ENCODE measurements around the gene ARHGDIB. TPM values are rescaled to one million over a fixed set of nuclear protein-coding genes. Genes with fewer than 3 reads are reported as not detected.

Gene ARHGDIB
- total and polyA plus RNA-seq, 2 of the 4 experiments (the other 2 are of a cell fraction): 24.9 to 30.7 TPM

DNA sequence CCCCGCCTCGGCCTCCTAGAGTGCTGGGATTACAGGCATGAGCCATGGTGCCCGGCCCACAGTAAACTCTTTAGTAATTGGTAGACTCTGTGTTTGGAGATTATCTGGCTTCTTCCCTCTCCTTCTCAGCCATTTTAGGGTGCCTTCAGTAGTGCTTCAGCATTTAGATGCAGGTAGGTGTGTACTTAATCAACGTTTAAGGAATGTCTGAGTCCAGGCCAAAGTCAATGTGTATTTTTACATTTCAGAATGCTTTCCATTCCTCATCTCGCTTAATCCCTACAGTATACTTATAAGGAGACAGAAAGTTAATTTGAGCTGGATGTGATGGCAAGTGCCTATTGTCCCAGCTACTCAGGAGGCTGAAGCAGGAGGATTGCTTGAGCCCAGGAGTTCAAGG is 55.3 kb downstream of the ARHGDIB start:
- no peak overlapping the region for H2AFZ ChIP-seq (replicated peaks; ENCODE audit: low read length, poor library complexity)
- no peak overlapping the region for H2BK20ac ChIP-seq (ENCODE audit: low read depth, low read length)
- peaks cover 3% of the 10 kb centered on the region for H3K4me1 ChIP-seq (ENCODE audit: control insufficient read depth, insufficient read depth, low read length)
- ATAC-seq (ENCODE audit: low read depth): no peak
- dilution Hi-C loops (cut with HindIII; ENCODE audit: low sequenced_read_pairs, unreplicated experiment) (no loop called here), in situ Hi-C loops (cut with MboI; ENCODE audit: low sequenced_read_pairs) (no loop called here), intact Hi-C loops (cut with micrococcal nuclease) (no loop called here)
- H3K27me3 ChIP-seq (ENCODE audit: control insufficient read depth, insufficient read depth, low read length): no peaks in the 10 kb centered on the region
- H3K4ac ChIP-seq (ENCODE audit: low read depth, low read length): no peak overlapping the region
- H3K9me1 ChIP-seq (ENCODE audit: insufficient read depth, low read length): no peaks in the 10 kb centered on the region
- no peak overlapping the region for H2BK5ac ChIP-seq (ENCODE audit: low read depth, low read length, poor library complexity, severe bottlenecking)
- H3K36me3 ChIP-seq (ENCODE audit: control insufficient read depth, insufficient read depth, low read length): no peaks in the 10 kb centered on the region
- no peak overlapping the region for H3K14ac ChIP-seq (replicated peaks; ENCODE audit: low read depth, low read length)
- H3K9ac ChIP-seq (ENCODE audit: low read depth, low read length): no peak overlapping the region
- no peaks in the 10 kb centered on the region for H4K20me1 ChIP-seq (ENCODE audit: insufficient read depth, low read length)
- no peak overlapping the region for H3K23ac ChIP-seq (ENCODE audit: low read depth, low read length)
- no CpG with 5 or more reads among the region's 5 CpGs for WGBS, 2 experiments (ENCODE audit: extremely low coverage in 2 of 2, insufficient read length in 1 of 2)
- TF ChIP-seq, protein P1, sequence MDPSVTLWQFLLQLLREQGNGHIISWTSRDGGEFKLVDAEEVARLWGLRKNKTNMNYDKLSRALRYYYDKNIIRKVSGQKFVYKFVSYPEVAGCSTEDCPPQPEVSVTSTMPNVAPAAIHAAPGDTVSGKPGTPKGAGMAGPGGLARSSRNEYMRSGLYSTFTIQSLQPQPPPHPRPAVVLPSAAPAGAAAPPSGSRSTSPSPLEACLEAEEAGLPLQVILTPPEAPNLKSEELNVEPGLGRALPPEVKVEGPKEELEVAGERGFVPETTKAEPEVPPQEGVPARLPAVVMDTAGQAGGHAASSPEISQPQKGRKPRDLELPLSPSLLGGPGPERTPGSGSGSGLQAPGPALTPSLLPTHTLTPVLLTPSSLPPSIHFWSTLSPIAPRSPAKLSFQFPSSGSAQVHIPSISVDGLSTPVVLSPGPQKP (IDR thresholded peaks at IDR 0.05; ENCODE audit: borderline replicate concordance, low read depth, low read length): no peak
- TF ChIP-seq RFX5 (IDR thresholded peaks at IDR 0.05; ENCODE audit: low read depth, low read length): no peak
- H3K4me2 ChIP-seq (ENCODE audit: low read depth, low read length): no peak overlapping the region
- H3K56ac ChIP-seq (ENCODE audit: extremely low read depth, insufficient read depth, low read length): no peak overlapping the region
- no peak overlapping the region for H3K4me3 ChIP-seq (ENCODE audit: insufficient read depth, low read depth, low read length)
- no peak overlapping the region for H3K18ac ChIP-seq (ENCODE audit: low read depth, low read length)
- CTCF ChIA-PET: no interaction called here
- no peak overlapping the region for H2BK15ac ChIP-seq (ENCODE audit: low read depth, low read length)
- no peak overlapping the region for H4K91ac ChIP-seq (ENCODE audit: insufficient read depth, low read depth, low read length)
- no peak overlapping the region for H3K27ac ChIP-seq (ENCODE audit: insufficient read depth, low read length)
- H3K9me3 ChIP-seq (ENCODE audit: control insufficient read depth, insufficient read depth, low read length): no peaks in the 10 kb centered on the region
- no peak overlapping the region for H4K8ac ChIP-seq (ENCODE audit: low read depth in 2 of 2, low read length in 2 of 2)
- H3K79me1 ChIP-seq (ENCODE audit: low read depth in 1 of 2, low read length in 2 of 2): no peaks in the 10 kb centered on the region
- H2AK9ac ChIP-seq (replicated peaks; ENCODE audit: low read depth, low read length, poor library complexity): no peak overlapping the region
- BruUV-seq (replicated peaks): no TSS peak
- POLR2A ChIA-PET (ENCODE audit: unreplicated experiment): interaction anchor here (0.5 kb wide), 1 partner anchor 43 kb away, joined by 4 read pairs; no protein-coding TSS in a partner anchor
- no peak for DNase-seq
- no peak overlapping the region for H4K5ac ChIP-seq (ENCODE audit: low read depth, low read length)
- no peak overlapping the region for H2AK5ac ChIP-seq (ENCODE audit: low read depth, low read length)
- no peak overlapping the region for H2BK120ac ChIP-seq (ENCODE audit: low read depth, low read length)
